GM23248 (cell line): Measurements from ENCODE around the gene ANKRD7.

Source experiments
- EZH2 ChIP-seq: fragments of 200-600 bp; sonication (generic); IDR thresholded peaks from 2 replicates; pipeline ENCODE4 v1.6.1; 2018; ENCODE audit warnings: antibody characterized with exemption, mild to moderate bottlenecking; ENCODE audit not compliant: insufficient read depth, poor library complexity, severe bottlenecking
- EZH2phosphoT487 ChIP-seq: fragments of 200-600 bp; sonication (generic); IDR thresholded peaks from 2 replicates; pipeline ENCODE4 v1.6.1; 2018; ENCODE audit warnings: antibody characterized with exemption, moderate library complexity, mild to moderate bottlenecking, low read depth; ENCODE audit not compliant: insufficient read depth

- TF ChIP-seq EZH2phosphoT487: no peak
- TF ChIP-seq EZH2: no peak
These were observed 29.9 kb upstream of the ANKRD7 start for GRCh38 chr7:118194571-118194970.
